Stimulated activated naive CD8-positive, alpha-beta T cell treated with anti-CD3 and anti-CD28 coated beads, Interleukin-15, amount 100 ng/mL, for 72 hours (primary cell): ENCODE results near the gene TNFRSF4.
A peak's percentile ranks its signal among the peaks of the same experiment; 100 is the strongest.

Experiments
- ATAC-seq: fragments of 150-1000 bp; cut with Tn5 transposase; 2 replicates; pipeline ENCODE4 v1.10.0; 2021; ENCODE audit warnings: mild to moderate bottlenecking, moderate library complexity
- DNase-seq, 2 donors: peaks; one replicate each; pipeline ENCODE4 v3.0.0; 2021 to 2022
- H3K27ac Mint-ChIP-seq, 2 donors: one replicate each; pipeline ENCODE4 v1.8.0; 2022; ENCODE audit warnings: mild to moderate bottlenecking in 2 of 2, mixed read lengths in 2 of 2, moderate library complexity in 2 of 2
- H3K27me3 Mint-ChIP-seq: one replicate; pipeline ENCODE4 v1.8.0; 2022; ENCODE audit warnings: mixed read lengths
- H3K4me1 Mint-ChIP-seq: one replicate; pipeline ENCODE4 v1.8.0; 2022; ENCODE audit warnings: mild to moderate bottlenecking, mixed read lengths
- H3K4me3 Mint-ChIP-seq, 2 donors: one replicate each; pipeline ENCODE4 v1.8.0; 2022; ENCODE audit warnings: mild to moderate bottlenecking in 2 of 2, mixed read lengths in 2 of 2, moderate library complexity in 1 of 2
- H3K9me3 Mint-ChIP-seq, 2 donors: one replicate each; pipeline ENCODE4 v1.8.0; 2022; ENCODE audit warnings: mixed read lengths in 2 of 2

The TNFRSF4 gene

GRCh38 chr1:1239614-1240347 lies 25.8 kb upstream of the TNFRSF4 start:
- no peak overlapping the region for H3K4me3 Mint-ChIP-seq
- H3K27ac Mint-ChIP-seq, result no peak overlapping the region

GRCh38 chr1:1239227-1239613 lies 25.3 kb upstream of the TNFRSF4 start:
- Mint-ChIP-seq H3K27me3 (no peaks in the 10 kb centered on the region), H3K4me1 (peaks cover 11% of the 10 kb centered on the region), H3K27ac (no peak overlapping the region), H3K9me3 (no peaks in the 10 kb centered on the region), H3K4me3 (no peak overlapping the region)
- DNase-seq (no peak), ATAC-seq (no peak)

More at GRCh38 chr1:1239614-1240347, 25.8 kb upstream of the TNFRSF4 start:
- H3K9me3 Mint-ChIP-seq, result no peaks in the 10 kb centered on the region
- DNase-seq (no peak), ATAC-seq (no peak)
- H3K27me3 Mint-ChIP-seq, result no peaks in the 10 kb centered on the region
- H3K4me1 Mint-ChIP-seq, result peaks cover 6% of the 10 kb centered on the region

GRCh38 chr1:1238702-1239178 lies 24.8 kb upstream of the TNFRSF4 start:
- Mint-ChIP-seq H3K9me3 (no peaks in the 10 kb centered on the region), H3K27me3 (no peaks in the 10 kb centered on the region), H3K4me1 (peaks cover 16% of the 10 kb centered on the region), H3K4me3 (no peak overlapping the region), H3K27ac (no peak overlapping the region)
- no peak for DNase-seq
- ATAC-seq, result no peak

GRCh38 chr1:1237874-1238701 lies 24.1 kb upstream of the TNFRSF4 start:
- H3K27ac Mint-ChIP-seq, result no peak overlapping the region
- peaks cover 22% of the 10 kb centered on the region for H3K4me1 Mint-ChIP-seq
- H3K9me3 Mint-ChIP-seq, result no peaks in the 10 kb centered on the region
- DNase-seq (no peak), ATAC-seq (peak; percentile 10)
- no peaks in the 10 kb centered on the region for H3K27me3 Mint-ChIP-seq
- no peak overlapping the region for H3K4me3 Mint-ChIP-seq

- no peaks in the 10 kb centered on the region for H3K27me3 Mint-ChIP-seq
- no peak overlapping the region for H3K4me3 Mint-ChIP-seq
- peak; percentile 3 for ATAC-seq
- H3K4me1 Mint-ChIP-seq, result peaks cover 22% of the 10 kb centered on the region
- H3K9me3 Mint-ChIP-seq, result no peaks in the 10 kb centered on the region
- no peak for DNase-seq
- peak overlapping the region in 1 of 2 donors; percentile 74 for H3K27ac Mint-ChIP-seq
Measured at GRCh38 chr1:1236945-1237873, 23.3 kb upstream of the TNFRSF4 start.

- peaks cover 22% of the 10 kb centered on the region for H3K4me1 Mint-ChIP-seq
- H3K9me3 Mint-ChIP-seq, result no peaks in the 10 kb centered on the region
- ATAC-seq (no peak), DNase-seq (no peak)
- H3K27me3 Mint-ChIP-seq, result no peaks in the 10 kb centered on the region
- H3K4me3 Mint-ChIP-seq, result no peak overlapping the region
- peak overlapping the region in 1 of 2 donors; percentile 65 for H3K27ac Mint-ChIP-seq
Measured at GRCh38 chr1:1236176-1236763, 22.3 kb upstream of the TNFRSF4 start.

GRCh38 chr1:1235016-1235744 lies 21.2 kb upstream of the TNFRSF4 start:
- peaks cover 31% of the 10 kb centered on the region for H3K4me1 Mint-ChIP-seq
- H3K27me3 Mint-ChIP-seq, result no peaks in the 10 kb centered on the region
- ATAC-seq (no peak), DNase-seq (no peak)
- H3K9me3 Mint-ChIP-seq, result no peaks in the 10 kb centered on the region
- no peak overlapping the region for H3K4me3 Mint-ChIP-seq
- peak overlapping the region in 1 of 2 donors; percentile 54 for H3K27ac Mint-ChIP-seq

GRCh38 chr1:1234180-1234808 lies 20.3 kb upstream of the TNFRSF4 start:
- Mint-ChIP-seq H3K9me3 (no peaks in the 10 kb centered on the region), H3K27ac (no peak overlapping the region), H3K4me1 (peaks cover 40% of the 10 kb centered on the region), H3K27me3 (no peaks in the 10 kb centered on the region), H3K4me3 (peak overlapping the region; percentile 62 to 83)
- no peak for DNase-seq
- ATAC-seq, result no peak

GRCh38 chr1:1233567-1233892 lies 19.6 kb upstream of the TNFRSF4 start:
- DNase-seq (no peak), ATAC-seq (no peak)
- Mint-ChIP-seq H3K27me3 (no peaks in the 10 kb centered on the region), H3K4me1 (peaks cover 43% of the 10 kb centered on the region), H3K27ac (peak overlapping the region in 1 of 2 donors; percentile 82), H3K9me3 (no peaks in the 10 kb centered on the region), H3K4me3 (peak overlapping the region; percentile 62 to 83)

- H3K27ac Mint-ChIP-seq, result peak overlapping the region; percentile 74 to 82
- H3K4me3 Mint-ChIP-seq, result peak overlapping the region; percentile 78 to 83
- no peaks in the 10 kb centered on the region for H3K27me3 Mint-ChIP-seq
- H3K9me3 Mint-ChIP-seq, result no peaks in the 10 kb centered on the region
- DNase-seq, result no peak
- no peak for ATAC-seq
- peaks cover 43% of the 10 kb centered on the region for H3K4me1 Mint-ChIP-seq
Measured at GRCh38 chr1:1232796-1233566, 19.0 kb upstream of the TNFRSF4 start.

GRCh38 chr1:1232208-1232795 lies 18.3 kb upstream of the TNFRSF4 start, which contains the start of gene B3GALT6:
TSS of gene B3GALT6 (plus strand) at chr1:1232237. CDS start at chr1:1232279, 42 bp downstream.
- DNase-seq (no peak), ATAC-seq (no peak)
- no peaks in the 10 kb centered on the region for H3K27me3 Mint-ChIP-seq
- no peaks in the 10 kb centered on the region for H3K9me3 Mint-ChIP-seq
- H3K27ac Mint-ChIP-seq, result peak within 1 kb of the TSS; percentile 94 to 98
- peaks cover 43% of the 10 kb centered on the region for H3K4me1 Mint-ChIP-seq
- peak within 1 kb of the TSS; percentile 89 to 92 for H3K4me3 Mint-ChIP-seq

- Mint-ChIP-seq H3K27me3 (no peaks in the 10 kb centered on the region), H3K9me3 (no peaks in the 10 kb centered on the region)
- peak; percentile 95 for ATAC-seq
Measured at GRCh38 chr1:1231400-1232207, 17.7 kb upstream of the TNFRSF4 start, which contains the start of gene SDF4. TSS of gene SDF4 (minus strand) at chr1:1232001. CDS start at chr1:1228772, 3,229 bp downstream.

More at GRCh38 chr1:1231400-1232207, 17.7 kb upstream of the TNFRSF4 start, which contains the start of gene SDF4:
- DNase-seq, result peak; percentile 96 to 98
- Mint-ChIP-seq H3K4me1 (peaks cover 43% of the 10 kb centered on the region), H3K27ac (peak within 1 kb of the TSS; percentile 94 to 98), H3K4me3 (peak within 1 kb of the TSS; percentile 89 to 92)
